Inflammatory macrophage treated with lipopolysaccharide for 1 hour (primary cell): ENCODE measurements around the gene CORO1A.
A peak's percentile ranks its signal among the peaks of the same experiment; 100 is the strongest.
"Not testable (repeated sequence)": the region's sequence is repeated elsewhere in the genome, so short reads cannot be mapped to it uniquely, and the experiment has no call there.

Experiments used
- DNase-seq, 2 donors: peaks; one replicate each; pipeline ENCODE4 v3.0.0-alpha.2; 2020 to 2022

Gene CORO1A

DNA sequence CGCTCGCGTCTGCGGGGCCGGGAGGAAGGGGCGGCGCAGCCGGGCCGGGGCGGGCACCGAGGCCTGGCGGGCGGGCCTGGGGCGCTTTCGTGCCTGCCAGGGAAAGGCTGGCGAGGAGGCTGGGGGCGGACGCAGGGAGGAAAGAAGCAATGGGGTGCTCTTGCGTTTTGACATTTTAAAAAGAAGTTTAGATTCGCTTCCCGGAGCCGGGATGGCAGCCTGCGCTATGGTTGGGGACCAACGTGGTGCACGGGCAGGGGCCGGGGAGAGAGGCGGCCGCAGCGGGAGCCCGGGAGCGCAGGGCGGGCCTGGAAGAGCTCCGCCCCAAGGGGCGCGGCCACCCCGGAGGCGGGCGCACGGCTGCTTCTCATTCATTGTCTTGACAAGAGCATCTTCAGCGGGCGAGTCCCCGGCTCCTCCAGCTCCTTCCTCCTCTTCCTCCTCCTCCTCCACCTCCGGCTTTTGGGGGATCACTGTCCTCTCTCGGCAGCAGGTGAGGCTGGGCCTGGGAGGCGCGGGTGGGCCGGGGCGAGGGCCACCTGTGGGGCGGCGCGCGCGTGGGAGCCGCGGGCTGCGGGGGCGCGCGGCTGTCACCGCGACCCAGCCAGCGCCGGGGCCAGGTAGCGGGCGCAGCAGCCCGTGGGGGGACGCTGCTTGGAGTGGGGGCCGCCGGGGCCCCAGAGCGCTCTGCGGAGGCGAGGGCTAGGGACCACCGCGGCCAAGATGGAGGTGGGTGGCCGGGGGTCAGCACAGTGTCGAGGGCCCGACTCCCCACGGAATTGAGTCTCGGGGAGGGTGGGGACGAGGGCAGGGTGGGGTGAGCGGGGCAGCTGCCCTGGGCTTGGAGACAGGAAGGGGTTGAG lies at the start of gene CORO1A:
Gene CORO1A (plus strand): TSS at position 370 of the 863 bp plus-strand sequence. CDS start 1,608 bp downstream, outside the sequence.
- peak; percentile 53 to 81 for DNase-seq

DNA sequence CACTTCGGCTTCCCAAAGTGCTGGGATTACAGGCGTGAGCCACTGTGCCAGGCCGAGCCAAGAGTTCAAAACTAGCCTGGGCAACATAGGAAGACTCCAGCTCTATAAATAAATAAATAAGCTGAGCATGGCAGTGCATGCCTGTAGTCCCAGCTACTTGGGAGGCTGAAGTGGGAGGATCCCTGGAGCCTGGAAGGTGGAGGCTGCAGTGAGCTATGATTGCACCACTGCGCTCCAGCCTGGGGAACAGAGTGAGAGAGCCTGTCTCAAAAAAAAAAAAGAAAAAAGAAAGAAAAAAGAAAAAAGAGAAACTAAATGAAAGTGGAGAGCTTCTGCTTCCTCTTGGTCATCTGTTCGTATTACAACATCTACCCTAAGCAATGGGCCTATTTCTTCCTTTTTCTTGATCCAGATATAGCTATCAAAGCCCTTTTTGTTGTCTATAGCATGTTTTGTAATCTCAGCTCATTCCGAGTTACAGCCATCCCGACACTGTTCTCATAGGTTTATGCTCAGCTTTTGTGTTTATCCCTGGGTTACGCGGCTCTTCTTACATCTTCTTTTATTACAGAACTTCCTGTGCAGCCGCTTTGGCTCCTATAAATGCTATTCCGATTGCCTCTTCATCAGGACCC lies 46.3 kb upstream of the CORO1A start:
- peak; percentile 57 to 71 for DNase-seq

DNA sequence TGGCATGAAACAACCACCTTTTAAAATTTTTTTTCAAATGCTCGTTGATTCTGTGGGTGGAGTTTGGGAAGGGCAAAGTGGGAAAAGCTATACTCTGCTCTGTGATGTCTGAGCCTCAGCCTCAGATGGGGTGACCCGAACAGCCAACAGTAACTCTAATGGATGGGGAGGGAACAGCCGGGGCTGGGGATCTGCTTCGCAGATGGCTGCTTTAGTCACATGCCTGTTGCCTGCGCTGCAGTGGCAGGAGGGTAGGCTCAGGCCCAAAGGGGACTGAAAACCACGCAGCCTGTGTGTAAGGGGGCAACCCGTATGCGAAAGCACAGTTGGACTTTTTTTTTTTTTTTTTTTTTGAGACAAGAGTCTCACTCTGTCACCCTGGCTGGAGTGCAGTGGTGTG lies 45.5 kb upstream of the CORO1A start:
- DNase-seq: no peak

DNA sequence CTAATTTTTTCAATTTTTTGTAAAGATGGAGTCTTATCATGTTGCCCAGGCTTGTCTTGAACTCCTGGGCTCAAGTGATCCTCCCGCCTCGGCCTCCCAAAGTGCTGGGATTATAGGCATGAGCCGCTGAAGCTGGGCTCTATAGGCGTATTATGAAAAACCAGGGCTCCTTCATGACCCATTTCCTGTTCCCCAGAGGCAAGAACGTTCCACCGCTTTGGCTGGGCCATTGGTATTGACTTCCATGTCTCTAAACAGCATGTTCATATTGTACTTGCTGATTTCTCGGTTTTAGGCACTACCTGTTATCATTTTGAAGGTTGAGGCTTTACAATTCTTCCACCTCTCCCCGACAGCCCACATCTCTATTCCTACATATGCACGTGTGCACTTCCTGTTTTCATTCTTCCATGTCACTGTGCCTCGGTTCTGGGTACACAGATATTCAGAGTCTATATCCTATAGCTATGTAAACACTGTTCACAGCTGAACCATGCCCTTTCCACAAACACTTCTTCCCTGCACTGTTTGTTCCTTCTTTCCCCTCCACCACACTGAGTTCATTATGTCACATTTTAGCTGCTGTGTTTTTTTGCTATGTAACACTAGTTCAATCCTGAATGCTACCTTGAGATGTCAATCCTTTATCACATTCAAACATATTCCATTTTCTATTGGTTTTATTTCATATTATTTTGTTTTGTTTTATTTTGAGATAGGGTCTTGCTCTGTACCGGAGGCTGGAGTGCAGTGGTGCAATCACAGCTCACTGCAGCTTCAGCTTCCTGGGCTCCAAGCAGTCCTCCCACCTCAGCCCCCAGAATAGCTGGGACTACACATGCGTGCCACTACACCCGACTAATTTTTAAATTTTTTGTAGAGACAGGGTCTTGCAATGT lies 43.6 kb upstream of the CORO1A start:
- no peak for DNase-seq

DNA sequence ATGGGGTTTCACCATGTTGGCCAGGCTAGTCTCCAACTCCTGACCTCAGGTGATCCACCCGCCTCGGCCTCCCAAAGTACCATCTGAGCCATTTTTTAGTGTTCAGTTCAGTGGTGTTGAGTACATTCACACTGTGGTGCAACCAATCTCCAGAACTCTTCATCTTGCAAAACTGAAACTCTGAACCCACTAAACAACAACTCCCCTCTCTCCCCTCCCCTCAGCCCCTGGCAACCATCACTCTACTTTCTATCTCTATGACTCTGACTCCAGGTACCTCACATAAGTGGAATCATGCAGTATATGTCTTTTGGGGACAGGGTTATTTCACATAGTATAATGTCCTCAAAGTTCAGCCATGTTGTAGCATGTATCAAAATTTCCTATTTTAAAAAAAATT lies 41.7 kb upstream of the CORO1A start:
- no peak for DNase-seq

DNA sequence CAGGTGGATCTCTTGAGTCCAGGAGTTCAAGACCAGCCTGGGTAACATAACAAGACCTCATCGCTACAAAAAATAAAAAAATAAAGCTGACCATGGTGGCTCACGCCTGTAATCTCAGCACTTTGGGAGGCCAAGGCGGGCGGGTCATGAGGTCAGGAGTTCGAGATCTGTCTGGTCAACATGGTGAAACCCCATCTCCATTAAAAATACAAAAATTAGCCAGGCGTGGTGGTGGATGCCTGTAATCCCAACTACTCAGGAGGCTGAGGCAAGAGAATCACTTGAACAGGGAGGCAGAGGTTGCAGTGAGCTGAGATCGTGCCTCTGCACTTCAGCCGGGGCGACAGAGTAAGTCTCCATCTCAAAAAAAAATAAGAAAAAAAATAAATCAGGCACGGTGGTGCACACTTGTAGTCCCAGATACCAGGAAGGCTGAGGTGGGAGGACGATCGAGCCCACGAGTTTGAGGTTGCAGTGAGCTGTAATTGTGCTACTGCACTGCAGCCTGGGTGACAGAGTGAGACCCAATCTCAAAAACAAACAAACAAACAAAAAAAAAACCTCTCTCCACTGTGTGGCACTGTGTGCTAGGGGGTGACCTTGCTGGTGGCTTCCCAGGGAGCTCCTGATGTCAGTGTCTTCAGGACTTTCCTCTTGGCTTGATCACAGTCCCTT lies 40.6 kb upstream of the CORO1A start:
- DNase-seq: peak; percentile 56 to 57

DNA sequence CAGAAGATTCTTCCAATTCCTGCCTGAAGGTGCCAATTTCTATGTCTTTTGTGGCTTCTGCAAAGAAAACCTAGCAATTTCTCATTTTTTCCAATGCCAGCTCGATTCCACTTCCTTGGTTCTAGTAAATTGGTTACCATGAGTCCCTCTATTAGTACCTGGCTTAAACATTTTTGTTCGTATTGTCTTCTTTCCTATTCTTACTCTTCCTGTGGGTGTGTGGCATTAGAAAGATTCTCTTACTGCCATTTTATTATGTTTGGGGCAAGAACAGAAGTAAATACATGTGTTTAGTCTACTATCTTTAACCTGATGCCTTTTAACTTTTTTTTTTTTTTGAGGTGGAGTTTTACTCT lies 40.1 kb upstream of the CORO1A start:
- DNase-seq: no peak

DNA sequence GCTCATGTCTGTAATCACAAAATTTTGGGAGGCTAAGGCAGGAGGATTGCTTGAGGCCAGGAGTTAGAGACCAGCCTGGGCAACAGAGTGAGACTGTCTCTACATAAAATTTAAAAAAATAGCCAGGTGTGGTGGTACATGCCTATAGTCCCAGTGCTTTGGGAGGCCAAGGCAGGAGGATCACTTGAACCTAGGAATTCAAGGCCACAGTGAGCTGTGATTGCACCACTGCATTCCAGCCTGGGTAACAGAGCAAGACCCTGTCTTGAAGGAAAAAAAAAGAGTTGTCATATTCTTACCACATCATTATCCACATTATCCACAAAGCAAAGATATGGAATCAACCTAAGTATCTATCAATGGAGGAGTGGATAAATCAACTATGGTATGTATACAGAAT lies 39.4 kb upstream of the CORO1A start:
- no peak for DNase-seq

DNA sequence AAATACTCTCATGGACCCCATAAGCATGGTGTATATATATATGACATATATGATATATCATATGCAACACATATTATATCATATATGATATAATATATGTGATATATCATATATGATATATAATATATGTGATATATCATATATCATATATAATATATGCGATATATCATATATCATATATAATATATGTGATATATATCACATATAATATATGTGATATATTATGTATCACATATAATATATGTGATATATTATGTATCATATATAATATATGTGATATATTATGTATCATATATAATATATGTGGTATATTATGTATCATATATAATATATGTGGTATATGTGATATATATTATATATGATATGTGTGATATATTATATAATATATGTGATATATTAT lies 38.5 kb upstream of the CORO1A start:
- DNase-seq: no peak

DNA sequence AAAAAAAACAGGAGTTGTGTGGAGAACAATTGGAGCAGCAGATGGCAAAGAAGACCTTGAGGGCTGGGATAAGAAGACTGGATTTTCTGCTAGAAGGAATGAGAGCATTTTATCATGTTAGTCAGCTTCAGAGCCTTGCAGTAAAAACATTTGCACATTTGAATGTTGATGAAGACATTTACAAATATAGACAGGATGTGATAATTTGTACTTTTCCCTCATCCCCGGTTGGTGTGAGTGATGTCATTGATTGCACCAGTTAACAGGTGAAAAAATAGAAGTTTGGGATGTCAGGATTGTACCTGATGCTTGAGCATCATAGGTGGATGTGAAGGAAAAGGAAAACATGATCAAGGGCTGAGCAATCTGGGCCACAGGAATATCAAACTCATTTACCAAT lies 37.7 kb upstream of the CORO1A start:
- DNase-seq: no peak

DNA sequence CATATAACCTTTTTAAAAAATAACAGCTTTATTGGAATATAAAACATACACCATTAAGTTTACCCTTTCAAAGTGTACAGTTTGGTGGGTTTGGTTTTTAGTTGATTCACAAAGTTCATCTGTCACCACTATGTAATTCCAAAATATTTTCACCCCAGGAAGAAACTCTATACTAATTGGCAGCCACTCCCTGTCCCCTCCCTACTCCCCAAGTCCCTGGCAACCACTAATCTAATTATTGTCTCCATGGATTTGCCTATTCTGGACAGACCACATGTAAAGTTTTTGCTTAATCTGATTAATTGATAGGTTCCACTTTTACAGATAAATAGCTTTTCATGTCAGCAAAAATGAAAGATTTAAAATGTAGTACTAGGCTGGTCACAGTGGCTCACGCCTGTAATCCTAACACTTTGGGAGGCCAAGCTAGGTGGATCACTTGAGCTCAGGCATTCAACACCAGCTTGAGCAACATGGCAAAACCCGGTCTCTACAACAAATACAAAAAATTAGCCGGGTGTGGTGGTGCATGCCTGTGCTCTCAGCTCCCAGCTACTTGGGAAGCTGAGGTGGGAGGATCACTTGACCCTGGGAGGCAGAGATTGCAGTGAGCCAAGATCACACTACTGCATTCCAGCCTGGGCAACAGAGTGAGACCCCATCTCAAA lies 35.4 kb upstream of the CORO1A start:
- no peak for DNase-seq

DNA sequence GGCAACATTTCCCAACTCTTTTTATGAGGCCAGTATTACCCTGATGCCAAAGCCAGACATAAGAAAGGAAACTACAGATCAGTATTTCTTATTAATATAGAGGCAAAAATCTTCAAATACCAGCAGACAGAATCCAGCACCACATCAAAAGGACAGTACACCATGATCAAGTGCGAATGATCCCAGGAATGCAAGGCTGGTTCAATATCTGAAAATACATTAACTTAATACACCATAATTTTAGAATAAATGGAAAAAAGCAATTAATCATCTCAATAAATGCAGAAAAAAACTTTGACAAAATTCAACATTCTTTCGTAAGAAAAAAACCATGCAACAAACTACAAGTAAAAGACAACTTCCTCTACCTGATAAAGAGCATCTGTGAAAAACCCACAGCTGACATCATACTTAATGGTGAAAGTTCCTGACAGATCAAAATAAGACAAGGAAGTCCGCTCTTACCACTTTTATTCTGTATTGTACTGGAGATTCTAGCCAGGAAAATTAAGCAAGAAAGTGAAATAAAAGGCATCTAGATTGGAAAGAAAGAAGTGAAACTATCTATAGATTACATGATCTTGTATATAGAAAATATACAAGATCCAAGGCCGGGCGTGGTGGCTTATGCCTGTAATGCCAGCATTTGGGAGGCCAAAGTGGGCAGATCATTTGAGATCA lies 34.0 kb upstream of the CORO1A start:
- DNase-seq: peak; percentile 86

DNA sequence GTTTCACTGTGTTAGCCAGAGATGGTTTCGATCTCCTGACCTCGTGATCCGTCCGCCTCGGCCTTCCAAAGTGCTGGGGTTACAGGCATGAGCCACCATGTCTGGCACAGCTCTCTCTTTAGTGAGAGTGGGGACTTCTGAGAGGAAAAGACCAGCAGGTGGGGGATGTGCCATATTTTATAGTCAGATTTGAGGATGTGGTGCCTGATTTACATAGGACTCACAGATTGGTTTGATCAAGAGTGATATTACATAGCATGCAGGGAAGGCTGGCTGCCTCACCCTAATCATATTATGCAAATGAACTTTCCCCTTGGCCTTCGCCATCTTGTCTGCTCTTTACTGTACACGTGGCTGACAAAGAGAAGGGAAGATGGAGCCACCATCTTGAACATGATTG lies 32.3 kb upstream of the CORO1A start:
- no peak for DNase-seq

DNA sequence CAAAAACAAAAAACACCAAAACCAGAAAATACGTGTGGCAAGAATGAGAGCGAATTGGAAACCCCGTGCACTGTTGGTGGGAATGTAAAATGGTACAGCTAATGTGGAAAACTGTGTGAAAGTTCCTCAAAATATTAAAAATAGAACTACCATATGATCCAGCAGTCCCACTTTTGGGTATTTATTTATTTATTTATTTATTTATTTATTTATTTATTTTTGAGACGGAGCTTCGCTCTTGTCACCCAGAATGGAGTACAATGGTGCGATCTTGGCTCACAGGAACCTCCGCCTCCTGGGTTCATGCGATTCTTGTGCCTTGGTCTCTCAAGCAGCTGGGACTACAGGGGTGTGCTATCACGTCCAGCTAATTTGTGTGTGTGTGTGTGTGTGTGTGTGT lies 30.9 kb upstream of the CORO1A start:
- DNase-seq: no peak

DNA sequence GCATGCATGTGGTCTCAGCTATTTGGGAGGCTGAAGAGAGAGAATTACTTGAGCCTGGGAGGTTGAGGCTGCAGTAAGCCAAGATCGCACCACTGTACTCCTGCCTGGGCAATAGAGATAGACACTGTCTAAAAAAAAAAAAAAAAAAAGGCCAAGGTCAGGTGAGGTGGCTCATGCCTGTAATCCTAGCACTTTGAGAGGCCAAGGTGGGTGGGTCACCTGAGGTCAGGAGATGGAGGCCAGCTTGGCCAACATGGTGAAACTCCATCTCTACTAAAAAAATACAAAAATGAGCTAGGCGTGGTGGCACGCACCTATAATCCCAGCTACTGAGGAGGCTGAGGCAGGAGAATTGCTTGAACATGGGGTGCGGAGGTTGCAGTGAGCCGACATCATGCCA lies 28.2 kb upstream of the CORO1A start:
- no peak for DNase-seq

DNA sequence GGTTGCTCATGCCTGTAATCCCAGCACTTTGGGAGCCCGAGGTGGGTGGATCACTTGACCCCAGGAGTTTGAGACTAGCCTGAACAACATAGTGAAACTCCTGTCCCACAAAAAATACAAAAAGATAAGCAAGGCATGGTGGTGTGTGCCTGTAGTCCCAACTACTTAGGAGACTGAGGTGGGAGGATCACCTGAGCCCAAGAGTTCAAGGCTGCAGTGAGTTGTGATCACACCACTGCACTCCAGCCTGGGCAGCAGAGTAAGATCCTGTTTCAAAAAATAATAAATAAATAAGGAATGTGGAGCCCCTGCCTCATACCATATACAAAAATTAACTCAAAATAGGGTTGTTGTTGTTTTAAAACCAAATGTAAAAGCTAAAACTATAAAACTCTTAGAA lies 26.2 kb upstream of the CORO1A start:
- DNase-seq: no peak

DNA sequence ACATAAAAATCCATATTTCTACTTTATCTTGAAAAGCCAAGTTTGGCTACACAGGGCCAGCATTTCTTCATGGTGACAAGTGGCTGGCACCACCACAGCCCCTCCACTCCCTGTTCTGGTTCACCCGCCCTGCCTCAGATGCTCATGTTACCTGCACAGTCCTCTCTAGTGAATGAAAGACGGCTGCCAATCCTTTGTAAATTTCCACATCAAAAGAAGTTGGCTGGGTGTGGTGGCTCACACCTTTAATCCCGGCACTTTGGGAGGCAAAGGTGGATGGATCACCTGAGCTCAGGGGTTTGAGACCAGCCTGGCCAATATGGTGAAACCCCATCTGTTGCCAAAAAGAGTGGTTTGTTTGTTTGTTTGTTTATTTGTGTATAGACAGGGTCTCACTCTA lies 19.9 kb upstream of the CORO1A start:
- DNase-seq: no peak

DNA sequence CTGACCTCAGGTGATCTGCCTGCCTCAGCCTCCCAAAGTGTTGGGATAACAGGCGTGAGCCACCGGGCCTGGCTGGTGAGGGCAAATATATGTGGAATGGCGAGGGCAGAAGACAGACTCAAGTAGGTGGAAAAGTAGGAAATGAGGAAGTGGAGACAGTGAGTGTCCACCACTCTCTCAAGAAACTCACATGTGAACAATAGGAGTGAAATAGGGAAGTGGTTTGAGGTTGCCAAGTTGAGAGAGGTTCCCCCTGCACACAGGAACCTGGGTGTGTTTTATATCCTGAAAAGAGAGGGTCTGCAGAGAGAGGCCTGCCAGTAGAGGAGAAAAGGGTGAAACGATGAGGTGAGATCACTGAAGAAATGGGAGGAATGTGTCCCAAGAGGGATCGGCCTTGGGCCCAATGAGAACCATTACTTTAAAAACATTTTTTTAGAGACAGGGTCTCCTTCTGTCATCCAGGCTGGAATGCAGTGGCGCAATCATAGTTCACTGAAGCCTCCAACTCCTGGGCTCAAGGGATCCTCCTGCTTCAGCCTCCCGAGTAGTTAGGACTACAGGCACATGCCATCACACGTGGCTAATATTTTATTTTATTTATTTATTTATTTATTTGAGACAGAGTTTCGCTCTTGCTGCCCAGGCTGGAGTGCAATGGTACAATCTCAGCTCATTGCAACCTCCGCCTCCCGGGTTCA lies 17.1 kb upstream of the CORO1A start:
- DNase-seq: peak; percentile 70 to 79

DNA sequence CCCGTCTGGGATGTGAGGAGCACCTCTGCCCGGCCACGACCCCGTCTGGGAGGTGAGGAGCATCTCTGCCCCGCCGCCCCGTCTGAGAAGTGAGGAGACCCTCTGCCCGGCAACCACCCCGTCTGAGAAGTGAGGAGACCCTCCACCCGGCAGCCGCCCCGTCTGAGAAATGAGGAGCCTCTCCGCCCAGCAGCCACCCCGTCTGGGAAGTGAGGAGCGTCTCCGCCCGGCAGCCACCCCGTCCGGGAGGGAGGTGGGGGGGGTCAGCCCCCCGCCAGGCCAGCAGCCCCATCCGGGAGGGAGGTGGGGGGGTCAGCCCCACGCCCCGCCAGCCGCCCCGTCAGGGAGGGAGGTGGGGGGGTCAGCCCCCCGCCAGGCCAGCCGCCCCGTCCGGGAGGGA lies 14.7 kb upstream of the CORO1A start:
- DNase-seq: not testable (repeated sequence)

DNA sequence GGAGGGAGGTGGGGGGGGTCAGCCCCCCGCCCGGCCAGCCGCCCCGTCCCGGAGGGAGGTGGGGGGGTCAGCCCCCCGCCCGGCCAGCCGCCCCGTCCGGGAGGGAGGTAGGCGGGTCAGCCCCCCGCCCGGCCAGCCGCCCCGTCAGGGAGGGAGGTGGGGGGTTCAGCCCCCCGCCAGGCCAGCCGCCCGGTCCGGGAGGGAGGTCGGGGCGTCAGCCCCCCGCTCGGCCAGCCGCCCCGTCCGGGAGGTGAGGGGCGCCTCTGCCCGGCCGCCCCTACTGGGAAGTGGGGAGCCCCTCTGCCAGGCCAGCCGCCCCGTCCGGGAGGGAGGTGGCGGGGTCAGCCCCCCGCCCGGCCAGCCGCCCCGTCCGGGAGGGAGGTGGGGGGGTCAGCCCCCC lies 14.0 kb upstream of the CORO1A start:
- DNase-seq: not testable (repeated sequence)

DNA sequence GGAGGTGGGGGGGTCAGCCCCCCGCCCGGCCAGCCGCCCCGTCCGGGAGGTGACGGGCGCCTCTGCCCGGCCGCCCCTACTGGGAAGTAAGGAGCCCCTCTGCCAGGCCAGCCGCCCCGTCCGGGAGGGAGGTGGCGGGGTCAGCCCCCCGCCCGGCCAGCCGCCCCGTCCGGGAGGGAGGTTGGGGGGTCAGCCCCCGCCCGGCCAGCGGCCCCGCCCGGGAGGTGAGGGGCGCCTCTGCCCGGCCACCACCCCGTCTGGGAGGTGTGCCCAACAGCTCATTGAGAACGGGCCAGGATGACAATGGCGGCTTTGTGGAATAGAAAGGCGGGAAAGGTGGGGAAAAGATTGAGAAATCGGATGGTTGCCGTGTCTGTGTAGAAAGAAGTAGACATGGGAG lies 13.3 kb upstream of the CORO1A start:
- not testable (repeated sequence) for DNase-seq
